Retinal pigment epithelial cell (primary cell): ENCODE measurements around the gene OARD1.

Experiments used
- DNase-seq: peaks from one replicate; pipeline ENCODE4 v3.0.0-alpha.2; 2010; ENCODE audit warnings: low read depth
- H3K4me3 ChIP-seq: 2 replicates; pipeline ENCODE4 v1.5.1; 2011; ENCODE audit warnings: mild to moderate bottlenecking, low read length, control low read depth, moderate library complexity
- TF ChIP-seq, protein P1 (sequence below): conservative IDR thresholded peaks from 2 replicates; pipeline ENCODE4 v1.5.1; 2011; ENCODE audit warnings: low read depth, low read length, control low read depth, inconsistent platforms

OARD1 gene

DNA sequence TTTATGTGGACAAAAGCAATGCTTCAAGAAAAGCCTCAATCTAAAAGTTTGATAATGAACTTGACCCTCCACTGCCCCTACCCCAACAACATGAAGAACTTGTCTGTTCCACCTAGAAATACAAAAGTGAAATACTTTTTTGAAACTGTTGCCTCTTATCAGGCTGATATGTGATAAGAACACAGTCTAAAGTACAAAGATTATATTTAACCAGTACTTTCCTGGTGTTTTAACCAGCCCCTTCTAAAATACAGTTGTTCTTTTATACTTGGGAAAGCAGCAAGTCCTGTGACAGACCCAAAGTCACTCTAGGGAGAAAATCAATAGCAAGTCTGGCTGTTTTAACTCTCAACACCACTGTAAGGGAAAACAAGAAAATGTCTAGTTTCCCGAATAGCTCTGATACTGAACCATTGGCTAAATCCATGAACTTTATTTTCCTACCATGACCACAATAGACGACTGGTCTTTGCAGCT is 6.6 kb downstream of the OARD1 start:
- no peak for DNase-seq
- TF ChIP-seq, protein P1, sequence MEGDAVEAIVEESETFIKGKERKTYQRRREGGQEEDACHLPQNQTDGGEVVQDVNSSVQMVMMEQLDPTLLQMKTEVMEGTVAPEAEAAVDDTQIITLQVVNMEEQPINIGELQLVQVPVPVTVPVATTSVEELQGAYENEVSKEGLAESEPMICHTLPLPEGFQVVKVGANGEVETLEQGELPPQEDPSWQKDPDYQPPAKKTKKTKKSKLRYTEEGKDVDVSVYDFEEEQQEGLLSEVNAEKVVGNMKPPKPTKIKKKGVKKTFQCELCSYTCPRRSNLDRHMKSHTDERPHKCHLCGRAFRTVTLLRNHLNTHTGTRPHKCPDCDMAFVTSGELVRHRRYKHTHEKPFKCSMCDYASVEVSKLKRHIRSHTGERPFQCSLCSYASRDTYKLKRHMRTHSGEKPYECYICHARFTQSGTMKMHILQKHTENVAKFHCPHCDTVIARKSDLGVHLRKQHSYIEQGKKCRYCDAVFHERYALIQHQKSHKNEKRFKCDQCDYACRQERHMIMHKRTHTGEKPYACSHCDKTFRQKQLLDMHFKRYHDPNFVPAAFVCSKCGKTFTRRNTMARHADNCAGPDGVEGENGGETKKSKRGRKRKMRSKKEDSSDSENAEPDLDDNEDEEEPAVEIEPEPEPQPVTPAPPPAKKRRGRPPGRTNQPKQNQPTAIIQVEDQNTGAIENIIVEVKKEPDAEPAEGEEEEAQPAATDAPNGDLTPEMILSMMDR, result no peak
- H3K4me3 ChIP-seq, result no peak overlapping the region

DNA sequence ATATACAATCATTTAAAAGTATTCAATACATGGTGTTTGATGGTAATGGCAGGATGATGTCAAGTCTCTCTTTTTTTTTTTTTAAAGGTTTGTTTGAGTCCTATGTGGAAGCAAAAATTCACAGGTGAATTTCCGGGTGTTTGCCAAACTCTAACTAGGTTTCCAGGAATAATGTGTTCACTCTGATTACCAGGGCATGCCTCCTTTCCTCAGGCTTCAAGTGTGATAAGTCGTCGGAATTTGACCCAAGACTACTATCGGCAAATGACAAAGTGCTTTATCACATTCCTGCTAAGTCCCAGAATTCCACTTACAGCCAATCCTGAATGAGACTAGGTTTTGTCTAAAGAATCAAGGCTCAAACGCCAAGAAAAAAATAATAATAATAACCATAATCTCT is 7.3 kb downstream of the OARD1 start:
- TF ChIP-seq, protein P1, result no peak
- DNase-seq, result no peak

DNA sequence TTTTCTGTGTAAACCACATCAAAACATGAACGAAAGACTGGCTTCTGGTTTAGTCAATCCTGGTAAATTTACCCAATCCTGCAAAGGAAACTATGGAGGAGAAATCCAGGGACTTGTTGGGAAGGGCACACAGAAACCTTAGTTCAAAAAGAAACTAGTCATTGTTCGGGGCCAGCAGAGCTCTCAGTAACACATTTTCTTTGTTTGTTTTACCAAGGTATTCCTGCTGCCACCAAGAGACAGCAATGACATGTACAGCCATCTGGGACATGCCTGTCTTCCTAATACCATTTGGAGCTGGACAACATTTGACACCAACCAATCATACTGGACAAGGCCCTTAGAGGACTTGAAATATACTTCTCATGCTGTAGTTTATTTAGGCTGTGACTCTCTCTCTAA is 8.3 kb downstream of the OARD1 start:
- DNase-seq, result no peak
- TF ChIP-seq, protein P1, result no peak
- H3K4me3 ChIP-seq, result no peak overlapping the region

More for the DNA sequence above, 7.3 kb downstream of the OARD1 start:
- H3K4me3 ChIP-seq, result no peak overlapping the region

DNA sequence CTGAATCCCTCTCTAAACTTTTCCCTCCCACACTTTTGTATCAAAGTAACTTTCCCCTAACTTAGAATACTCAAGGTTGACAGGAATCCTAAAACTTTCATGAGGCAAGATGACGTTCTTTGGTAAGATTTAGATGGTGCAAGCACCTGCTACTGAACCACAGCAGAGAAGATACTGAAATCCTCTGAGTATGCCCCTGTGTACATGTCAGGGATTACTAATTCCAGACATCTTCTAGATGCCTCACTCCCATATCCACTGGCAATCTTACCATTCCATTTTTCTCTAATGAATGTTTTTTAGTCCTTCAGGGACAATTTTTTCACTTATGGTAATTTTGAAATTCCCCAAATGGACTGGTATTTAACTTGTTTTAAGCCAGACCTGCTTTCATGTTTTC is 10.1 kb downstream of the OARD1 start:
- TF ChIP-seq, protein P1, result no peak
- H3K4me3 ChIP-seq, result no peak overlapping the region
- no peak for DNase-seq

DNA sequence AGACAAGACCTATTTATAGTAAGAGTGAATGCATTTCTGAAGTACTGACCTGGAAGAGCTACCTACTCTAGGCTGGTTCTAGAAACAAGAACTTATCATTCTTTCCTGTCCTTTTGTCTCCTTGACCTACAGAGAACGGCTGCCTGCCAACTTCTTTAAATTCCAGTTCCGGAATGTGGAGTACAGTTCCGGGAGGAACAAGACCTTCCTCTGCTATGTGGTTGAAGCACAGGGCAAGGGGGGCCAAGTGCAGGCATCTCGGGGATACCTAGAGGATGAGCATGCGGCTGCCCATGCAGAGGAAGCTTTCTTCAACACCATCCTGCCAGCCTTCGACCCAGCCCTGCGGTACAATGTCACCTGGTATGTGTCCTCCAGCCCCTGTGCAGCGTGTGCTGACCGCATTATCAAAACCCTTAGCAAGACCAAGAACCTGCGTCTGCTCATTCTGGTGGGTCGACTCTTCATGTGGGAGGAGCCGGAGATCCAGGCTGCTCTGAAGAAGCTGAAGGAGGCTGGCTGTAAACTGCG is 10.9 kb downstream of the OARD1 start:
- TF ChIP-seq, protein P1, result no peak
- DNase-seq, result no peak
- H3K4me3 ChIP-seq, result no peak overlapping the region

DNA sequence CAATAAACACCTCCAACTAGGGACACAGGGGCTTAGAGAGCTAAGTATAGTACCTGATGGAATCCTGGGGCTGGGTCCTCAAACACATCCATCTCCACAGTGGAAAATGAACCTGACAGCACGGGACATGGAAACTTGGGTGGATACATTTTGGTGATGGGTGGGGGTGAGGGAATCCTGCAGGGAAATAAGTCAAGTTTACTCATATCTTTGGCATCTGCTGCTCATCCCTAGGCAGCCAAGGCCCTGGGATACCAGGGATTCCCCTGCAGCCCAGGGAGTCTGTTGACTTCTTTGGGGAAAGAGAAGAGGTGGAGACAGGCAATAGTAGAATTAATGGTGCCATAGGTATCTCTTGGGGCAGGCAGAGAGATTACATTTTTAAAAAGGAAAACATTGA is 12.6 kb downstream of the OARD1 start:
- no peak overlapping the region for H3K4me3 ChIP-seq
- DNase-seq, result no peak
- TF ChIP-seq, protein P1, result no peak

DNA sequence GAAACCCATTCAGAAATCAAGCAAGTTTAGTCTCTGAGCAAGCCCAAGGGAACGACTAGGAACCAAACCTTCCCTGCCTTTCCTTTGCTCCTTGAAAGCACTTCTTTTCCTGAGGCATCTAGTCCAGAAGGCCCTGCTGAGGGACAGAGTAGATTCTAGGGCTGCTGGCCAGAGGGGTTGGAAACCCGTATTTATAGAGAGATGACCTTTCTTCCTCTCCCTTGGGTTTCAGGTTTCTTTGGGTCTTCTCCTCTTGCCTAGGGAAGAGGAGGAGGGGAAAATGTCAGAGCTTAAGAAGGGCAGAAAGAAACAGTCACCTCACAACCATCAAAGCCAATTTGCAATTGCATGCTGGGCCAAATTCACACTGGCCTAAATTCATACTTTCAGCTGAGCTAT is 13.4 kb downstream of the OARD1 start:
- no peak overlapping the region for H3K4me3 ChIP-seq
- no peak for DNase-seq
- TF ChIP-seq, protein P1, result no peak
